GM23248 (cell line): ENCODE results near the gene LRRC2. TPM values are rescaled to one million over a fixed set of nuclear protein-coding genes. Genes with fewer than 3 reads are reported as not detected.

Experiments
- DNase-seq: peaks from one replicate; pipeline ENCODE4 v3.0.0-alpha.2; 2015
- H2AFZ ChIP-seq: fragments of 200-600 bp; sonication (generic); 2 replicates; pipeline ENCODE4 v1.6.1; 2016; ENCODE audit warnings: antibody characterized with exemption
- H3F3A ChIP-seq: fragments of 200-600 bp; sonication (generic); 2 replicates; pipeline ENCODE4 v1.6.1; 2016; ENCODE audit warnings: mild to moderate bottlenecking, antibody characterized with exemption, mixed run types; ENCODE audit not compliant: insufficient read depth
- H3K27ac ChIP-seq: fragments of 200-600 bp; sonication (generic); 2 replicates; pipeline ENCODE4 v1.5.1; 2016; ENCODE audit warnings: mild to moderate bottlenecking
- H3K27me3 ChIP-seq: fragments of 200-600 bp; sonication (generic); replicated peaks from 2 replicates; pipeline ENCODE4 v1.6.1; 2016; ENCODE audit warnings: mild to moderate bottlenecking; ENCODE audit not compliant: insufficient read depth
- H3K36me3 ChIP-seq: fragments of 200-600 bp; sonication (generic); 2 replicates; pipeline ENCODE4 v1.6.1; 2016; ENCODE audit warnings: low read depth, mild to moderate bottlenecking
- H3K4me1 ChIP-seq: fragments of 200-600 bp; sonication (generic); 2 replicates; pipeline ENCODE4 v1.6.1; 2016; ENCODE audit warnings: mild to moderate bottlenecking; ENCODE audit not compliant: insufficient read depth
- H3K4me2 ChIP-seq: fragments of 200-600 bp; sonication (generic); one replicate; pipeline ENCODE4 v1.6.1; 2016; ENCODE audit warnings: mild to moderate bottlenecking; ENCODE audit not compliant: unreplicated experiment
- H3K4me3 ChIP-seq: fragments of 200-600 bp; sonication (generic); 2 replicates; pipeline ENCODE4 v1.5.1; 2016; ENCODE audit warnings: mild to moderate bottlenecking
- H3K79me2 ChIP-seq: fragments of 200-600 bp; sonication (generic); 2 replicates; pipeline ENCODE4 v1.6.1; 2016; ENCODE audit warnings: mild to moderate bottlenecking; ENCODE audit not compliant: insufficient read depth
- H3K9ac ChIP-seq: fragments of 200-600 bp; sonication (generic); 2 replicates; pipeline ENCODE4 v1.6.1; 2016; ENCODE audit warnings: mild to moderate bottlenecking
- H3K9me2 ChIP-seq: fragments of 200-600 bp; sonication (generic); 2 replicates; pipeline ENCODE4 v1.6.1; 2016; ENCODE audit warnings: mixed run types, mild to moderate bottlenecking, moderate library complexity; ENCODE audit not compliant: insufficient read depth
- H3K9me3 ChIP-seq: fragments of 200-600 bp; sonication (generic); one replicate; pipeline ENCODE4 v1.6.1; 2017; ENCODE audit warnings: low read depth
- H4K20me1 ChIP-seq: fragments of 200-600 bp; sonication (generic); 2 replicates; pipeline ENCODE4 v1.6.0; 2016; ENCODE audit not compliant: insufficient read depth
- EZH2 ChIP-seq: fragments of 200-600 bp; sonication (generic); IDR thresholded peaks from 2 replicates; pipeline ENCODE4 v1.6.1; 2018; ENCODE audit warnings: antibody characterized with exemption, mild to moderate bottlenecking; ENCODE audit not compliant: insufficient read depth, poor library complexity, severe bottlenecking
- EZH2phosphoT487 ChIP-seq: fragments of 200-600 bp; sonication (generic); IDR thresholded peaks from 2 replicates; pipeline ENCODE4 v1.6.1; 2018; ENCODE audit warnings: antibody characterized with exemption, moderate library complexity, mild to moderate bottlenecking, low read depth; ENCODE audit not compliant: insufficient read depth
- WGBS, 2 experiments: methylation state at CpG; one replicate each; pipeline ENCODE4 v1.1.6; 2015 to 2017; ENCODE audit warnings: low lambda C conversion rate in 2 of 2, low coverage in 1 of 2; ENCODE audit errors: missing lambda C conversion rate in 2 of 2; 5-methylcytosine and 5-hydroxymethylcytosine counted together
- in situ Hi-C: fragments of 300-500 bp; cut with MboI; formaldehyde crosslinking; loops from 2 replicates; pipeline ENCODE4 v1.15.0; 2020
- polyA plus RNA-seq: library from polyadenylated mRNA; unstranded; fragments of >200 nt; fragmentation: Nextera tagmentation; extraction: Ambion mirVana; gene quantifications from 2 replicates; pipeline ENCODE4 v1.2.1, GENCODE V29; 2016
- total RNA-seq: library from RNA; depleted of rRNA; stranded (reverse); fragments of >200 nt; shearing (Covaris generic); gene quantifications from 2 replicates; pipeline ENCODE4 v1.2.3, GENCODE V29; 2014

LRRC2 gene
- total and polyA plus RNA-seq, 2 experiments from 2014 or later, result 10.8 to 16.7 TPM

DNA sequence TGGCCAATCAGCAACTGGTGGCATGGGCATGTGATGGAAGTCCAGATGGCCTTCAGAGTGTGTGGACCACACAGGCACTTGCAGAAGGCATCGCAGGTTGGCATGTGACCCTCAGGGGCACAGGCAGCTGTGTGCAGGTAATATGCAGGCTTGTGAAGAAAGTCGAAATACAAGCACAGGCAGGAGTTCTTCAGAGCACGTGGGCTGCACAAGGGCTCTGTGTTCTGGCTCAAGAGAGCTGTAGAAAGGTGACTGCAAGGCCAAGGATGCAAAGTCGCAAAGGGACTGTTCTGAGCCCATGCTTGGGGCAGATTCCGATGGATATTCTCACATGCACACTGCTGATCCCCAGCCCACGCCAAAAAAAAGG lies 8.3 kb downstream of the LRRC2 start:
- TF ChIP-seq EZH2 (no peak), EZH2phosphoT487 (no peak)
- Histone ChIP-seq H4K20me1 (no peaks in the 10 kb centered on the region), H3K9me3 (no peaks in the 10 kb centered on the region), H3K4me1 (peaks cover 39% of the 10 kb centered on the region), H3K9me2 (no peaks in the 10 kb centered on the region), H3K79me2 (peaks cover 4% of the 10 kb centered on the region; the same call in 1 of the 2 replicates), H3K27ac (0 out of 2 replicates have a peak overlapping the region, but pooled peaks have one; percentile 71), H3K4me2 (no peak overlapping the region), H3K36me3 (no peaks in the 10 kb centered on the region; the same call in 1 of the 2 replicates), H3F3A (peaks cover 33% of the 10 kb centered on the region), H3K27me3 (no peaks in the 10 kb centered on the region), H2AFZ (no peak overlapping the region), H3K9ac (no peak overlapping the region), H3K4me3 (no peak overlapping the region)
- DNase-seq, result no peak
- in situ Hi-C loops, result no loop called here
- 80 to 86% methylated on average over 6 of the region's 6 CpGs for WGBS, 2 experiments

DNA sequence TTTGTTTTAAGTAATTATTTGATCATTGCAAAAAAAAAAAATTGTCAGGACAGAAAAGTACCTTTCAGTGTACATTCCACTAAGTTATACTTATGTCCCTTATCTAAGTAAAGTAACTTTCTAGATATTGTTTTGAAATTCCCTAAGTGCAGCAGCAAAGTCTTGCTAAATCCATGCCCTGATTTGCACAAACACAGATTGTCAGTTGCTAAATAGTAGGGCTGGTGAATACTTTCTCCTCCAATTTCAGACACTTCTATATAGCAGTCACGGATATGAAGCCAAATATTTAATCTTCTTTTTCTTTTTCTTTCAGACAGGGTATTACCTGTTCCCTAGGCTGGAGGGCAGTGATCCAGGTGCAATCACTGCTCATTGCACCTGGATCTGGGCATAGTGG lies 12.9 kb downstream of the LRRC2 start:
- peak; percentile 47 for DNase-seq
- Histone ChIP-seq H4K20me1 (no peaks in the 10 kb centered on the region), H3K27me3 (no peaks in the 10 kb centered on the region), H3K9me2 (no peaks in the 10 kb centered on the region), H3K4me1 (peaks cover 30% of the 10 kb centered on the region), H3K4me2 (peak overlapping the region; percentile 8), H3K79me2 (0 out of 2 replicates have a peak, but pooled peaks cover 9% of the 10 kb centered on the region), H3K9ac (no peak overlapping the region), H3K4me3 (no peak overlapping the region), H3F3A (peaks cover 9% of the 10 kb centered on the region), H3K27ac (no peak overlapping the region), H2AFZ (no peak overlapping the region), H3K36me3 (no peaks in the 10 kb centered on the region; the same call in 1 of the 2 replicates), H3K9me3 (no peaks in the 10 kb centered on the region)
- TF ChIP-seq EZH2phosphoT487 (no peak), EZH2 (no peak)
- in situ Hi-C loops, result no loop called here
- WGBS, 2 experiments, result 0% methylated on average over 1 of the region's 1 CpG

- WGBS, 2 experiments, result 92 to 100% methylated on average over 1 of the region's 1 CpG
- no peak for TF ChIP-seq EZH2phosphoT487
- Histone ChIP-seq H3K4me3 (no peak overlapping the region), H3K4me2 (no peak overlapping the region), H3K4me1 (peaks cover 28% of the 10 kb centered on the region), H3K27me3 (no peaks in the 10 kb centered on the region), H3K27ac (no peak overlapping the region), H3F3A (peaks cover 9% of the 10 kb centered on the region), H4K20me1 (no peaks in the 10 kb centered on the region), H3K9me3 (no peaks in the 10 kb centered on the region), H3K79me2 (0 out of 2 replicates have a peak, but pooled peaks cover 9% of the 10 kb centered on the region), H3K36me3 (no peaks in the 10 kb centered on the region; the same call in 1 of the 2 replicates), H2AFZ (no peak overlapping the region), H3K9ac (no peak overlapping the region), H3K9me2 (no peaks in the 10 kb centered on the region)
- no peak for DNase-seq
- in situ Hi-C loops, result no loop called here
These were observed 13.6 kb downstream of the LRRC2 start for GRCh38 chr3:46552538-46552937.

GRCh38 chr3:46551615-46552014 lies 14.5 kb downstream of the LRRC2 start:
- no peaks in the 10 kb centered on the region for H4K20me1 ChIP-seq
- H3K9me2 ChIP-seq, result no peaks in the 10 kb centered on the region
- no peak for DNase-seq
- WGBS, 2 experiments, result 48 to 49% methylated on average over 2 of the region's 2 CpGs
- TF ChIP-seq EZH2phosphoT487 (no peak), EZH2 (no peak)
- H3F3A ChIP-seq, result peaks cover 5% of the 10 kb centered on the region
- no peak overlapping the region for H3K4me3 ChIP-seq
- H3K9ac ChIP-seq, result no peak overlapping the region
- in situ Hi-C loops, result no loop called here
- H3K4me2 ChIP-seq, result no peak overlapping the region
- no peaks in the 10 kb centered on the region; the same call in 1 of the 2 replicates for H3K36me3 ChIP-seq
- H2AFZ ChIP-seq, result no peak overlapping the region
- H3K4me1 ChIP-seq, result peaks cover 21% of the 10 kb centered on the region
- H3K79me2 ChIP-seq, result 0 out of 2 replicates have a peak, but pooled peaks cover 9% of the 10 kb centered on the region
- H3K9me3 ChIP-seq, result no peaks in the 10 kb centered on the region
- no peaks in the 10 kb centered on the region for H3K27me3 ChIP-seq
- H3K27ac ChIP-seq, result no peak overlapping the region

- H3K4me3 ChIP-seq, result no peak overlapping the region
- in situ Hi-C loops, result no loop called here
- 90 to 100% methylated on average over 1 of the region's 1 CpG for WGBS, 2 experiments
These were observed 16.1 kb downstream of the LRRC2 start for GRCh38 chr3:46549989-46550388.

More at GRCh38 chr3:46549989-46550388, 16.1 kb downstream of the LRRC2 start:
- Histone ChIP-seq H3K9ac (no peak overlapping the region), H3K36me3 (no peaks in the 10 kb centered on the region; the same call in 1 of the 2 replicates), H3K4me1 (peaks cover 15% of the 10 kb centered on the region), H3K9me3 (no peaks in the 10 kb centered on the region), H3F3A (no peaks in the 10 kb centered on the region), H3K27me3 (no peaks in the 10 kb centered on the region), H2AFZ (no peak overlapping the region), H3K9me2 (no peaks in the 10 kb centered on the region), H3K27ac (no peak overlapping the region), H3K79me2 (0 out of 2 replicates have a peak, but pooled peaks cover 6% of the 10 kb centered on the region), H3K4me2 (no peak overlapping the region), H4K20me1 (no peaks in the 10 kb centered on the region)
- TF ChIP-seq EZH2 (no peak), EZH2phosphoT487 (no peak)
- DNase-seq, result no peak
